Peyer's patch (tissue), 4 donors: ENCODE measurements around the gene CSNK2B. TPM values are rescaled to one million over a fixed set of nuclear protein-coding genes. Genes with fewer than 3 reads are reported as not detected.

Experiments
- DNase-seq, 3 donors: peaks; one replicate each; pipeline ENCODE4 v3.0.0-alpha.2; 2017 to 2019
- H3K27ac ChIP-seq, 4 donors: fragments of 200-600 bp; sonication (generic); one replicate each; pipeline ENCODE4 v1.5.1; 2016 to 2019
- H3K27me3 ChIP-seq, 2 donors: fragments of 200-600 bp; sonication (generic); one replicate each; pipeline ENCODE4 v1.5.1; 2019
- H3K36me3 ChIP-seq, 3 donors: fragments of 200-600 bp; sonication (generic); one replicate each; pipeline ENCODE4 v1.5.1; 2016 to 2019
- H3K4me1 ChIP-seq, 4 donors: fragments of 200-600 bp; sonication (generic); one replicate each; pipeline ENCODE4 v1.5.1; 2016 to 2019
- H3K4me3 ChIP-seq, 4 donors: fragments of 200-600 bp; sonication (generic); 1 replicate in 3 of 4; 2 replicates in 1 of 4; pipeline ENCODE4 v1.5.1; 2016 to 2019; ENCODE audit warnings: mild to moderate bottlenecking in 1 of 4
- H3K9me3 ChIP-seq, 4 donors: fragments of 200-600 bp; sonication (generic); one replicate each; pipeline ENCODE4 v1.5.1; 2016 to 2019; ENCODE audit warnings: mild to moderate bottlenecking in 1 of 4
- POLR2A ChIP-seq, 2 donors: fragments of 450-650 bp; IDR thresholded peaks; one replicate each; pipeline ENCODE4 v1.5.1; 2017; ENCODE audit warnings: antibody characterized with exemption in 2 of 2, mild to moderate bottlenecking in 2 of 2, moderate library complexity in 2 of 2
- total RNA-seq, 4 donors: library from RNA; depleted of rRNA; stranded (reverse); fragments of >200 nt; gene quantifications; one replicate each; pipeline ENCODE4 v1.1.0, GENCODE V29; 2016
- TF ChIP-seq, protein P1 (sequence below), 6 experiments: fragments of 450-650 bp in 4 of 6; fragments of 200-600 bp in 2 of 6; sonication (generic) in 1 of 6; IDR thresholded peaks; one replicate each; pipeline ENCODE4 v1.5.1; 2017 to 2019; ENCODE audit warnings: antibody characterized with exemption in 6 of 6, mild to moderate bottlenecking in 3 of 6, moderate library complexity in 1 of 6

The CSNK2B gene
- total RNA-seq, 4 donors from 2014 or later = 209 to 243 (median 227) TPM

DNA sequence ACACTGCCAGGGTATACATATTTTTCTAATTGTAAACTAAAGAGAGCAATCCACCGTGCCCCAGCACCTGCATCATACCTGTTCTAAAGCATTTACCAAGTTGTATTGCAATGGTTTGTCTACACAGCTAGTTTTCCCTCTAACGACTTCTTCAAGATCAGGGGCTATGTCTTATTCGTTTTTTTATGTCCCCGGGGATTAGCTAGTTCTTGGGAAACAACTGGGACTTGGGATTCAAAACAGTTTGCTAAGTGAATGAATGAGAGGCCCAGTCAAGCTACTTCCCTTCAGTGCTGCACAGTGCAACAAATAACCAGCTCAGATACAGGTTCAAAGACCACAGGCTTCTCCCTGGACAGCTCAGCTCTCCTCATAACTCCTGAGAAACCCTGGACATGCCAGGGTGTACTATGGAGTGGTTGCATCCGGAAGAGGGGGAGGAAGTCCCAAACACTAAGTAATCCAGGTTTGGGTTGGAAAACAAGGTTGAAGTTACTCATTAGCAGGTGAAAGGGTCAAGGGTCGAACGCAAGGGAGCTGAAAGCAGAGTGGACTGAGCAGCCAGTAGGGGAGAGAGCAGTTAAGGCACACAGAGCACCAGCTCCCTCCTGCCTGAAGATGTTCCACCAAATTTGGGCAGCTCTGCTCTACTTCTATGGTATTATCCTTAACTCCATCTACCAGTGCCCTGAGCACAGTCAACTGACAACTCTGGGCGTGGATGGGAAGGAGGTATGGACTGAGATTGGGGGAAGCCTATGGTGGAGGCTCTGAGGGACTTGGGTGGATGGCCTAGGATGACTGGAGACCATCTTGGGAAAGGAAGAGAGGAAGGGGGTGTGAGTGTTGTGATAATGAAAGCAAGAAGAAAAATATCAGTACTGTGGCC lies 10.3 kb upstream of the CSNK2B start, which contains the start of gene APOM:
APOM (plus strand) TSS at position 546 of the 889 bp plus-strand sequence; CDS start at position 619, 73 bp downstream.
- Histone ChIP-seq H3K27ac (peak within 1 kb of the TSS in 1 of 4 donors; percentile 45), H3K4me3 (peak within 1 kb of the TSS in 1 of 4 donors; percentile 15), H3K36me3 (peaks cover 0 to 18% (median 0%) of the 10 kb centered on the region in 3 donors), H3K27me3 (no peaks in the 10 kb centered on the region), H3K9me3 (no peaks in the 10 kb centered on the region), H3K4me1 (peaks cover 7 to 64% (median 21%) of the 10 kb centered on the region in 4 donors)
- no peak for TF ChIP-seq POLR2A (IDR thresholded peaks at IDR 0.05)
- TF ChIP-seq, protein P1, sequence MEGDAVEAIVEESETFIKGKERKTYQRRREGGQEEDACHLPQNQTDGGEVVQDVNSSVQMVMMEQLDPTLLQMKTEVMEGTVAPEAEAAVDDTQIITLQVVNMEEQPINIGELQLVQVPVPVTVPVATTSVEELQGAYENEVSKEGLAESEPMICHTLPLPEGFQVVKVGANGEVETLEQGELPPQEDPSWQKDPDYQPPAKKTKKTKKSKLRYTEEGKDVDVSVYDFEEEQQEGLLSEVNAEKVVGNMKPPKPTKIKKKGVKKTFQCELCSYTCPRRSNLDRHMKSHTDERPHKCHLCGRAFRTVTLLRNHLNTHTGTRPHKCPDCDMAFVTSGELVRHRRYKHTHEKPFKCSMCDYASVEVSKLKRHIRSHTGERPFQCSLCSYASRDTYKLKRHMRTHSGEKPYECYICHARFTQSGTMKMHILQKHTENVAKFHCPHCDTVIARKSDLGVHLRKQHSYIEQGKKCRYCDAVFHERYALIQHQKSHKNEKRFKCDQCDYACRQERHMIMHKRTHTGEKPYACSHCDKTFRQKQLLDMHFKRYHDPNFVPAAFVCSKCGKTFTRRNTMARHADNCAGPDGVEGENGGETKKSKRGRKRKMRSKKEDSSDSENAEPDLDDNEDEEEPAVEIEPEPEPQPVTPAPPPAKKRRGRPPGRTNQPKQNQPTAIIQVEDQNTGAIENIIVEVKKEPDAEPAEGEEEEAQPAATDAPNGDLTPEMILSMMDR (IDR thresholded peaks at IDR 0.05) = peak in 1 of 6 experiments; percentile 3
- no peak for DNase-seq

DNA sequence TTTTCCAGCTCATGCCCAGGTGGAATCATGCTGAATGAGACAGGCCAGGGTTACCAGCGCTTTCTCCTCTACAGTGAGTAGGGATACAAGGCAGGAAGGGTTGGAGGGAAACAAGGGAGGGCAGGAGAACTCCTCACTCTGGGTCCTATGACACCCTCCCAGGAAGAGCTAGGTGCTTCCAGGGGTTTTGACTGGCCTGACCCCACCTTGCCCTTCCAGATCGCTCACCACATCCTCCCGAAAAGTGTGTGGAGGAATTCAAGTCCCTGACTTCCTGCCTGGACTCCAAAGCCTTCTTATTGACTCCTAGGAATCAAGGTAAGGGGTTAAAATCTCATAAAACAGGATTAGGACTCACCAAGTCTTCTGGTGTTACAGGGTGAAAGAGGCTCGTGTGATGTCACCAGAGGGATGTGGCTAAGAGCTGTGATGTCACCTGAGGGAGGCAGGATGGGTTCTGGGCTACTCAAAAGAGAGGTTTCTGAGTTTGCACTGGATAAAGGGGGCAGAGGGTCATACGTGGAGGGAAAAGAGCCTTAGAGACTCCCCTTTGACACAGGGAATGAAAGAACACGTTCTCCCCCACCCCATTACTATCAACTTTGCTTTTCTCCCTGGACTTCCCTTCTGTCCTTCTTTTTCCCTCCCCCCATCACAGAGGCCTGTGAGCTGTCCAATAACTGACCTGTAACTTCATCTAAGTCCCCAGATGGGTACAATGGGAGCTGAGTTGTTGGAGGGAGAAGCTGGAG lies 8.3 kb upstream of the CSNK2B start:
- no peaks in the 10 kb centered on the region for H3K9me3 ChIP-seq
- H3K4me1 ChIP-seq = peaks cover 7 to 70% (median 14%) of the 10 kb centered on the region in 4 donors
- no peak overlapping the region for H3K27ac ChIP-seq

DNA sequence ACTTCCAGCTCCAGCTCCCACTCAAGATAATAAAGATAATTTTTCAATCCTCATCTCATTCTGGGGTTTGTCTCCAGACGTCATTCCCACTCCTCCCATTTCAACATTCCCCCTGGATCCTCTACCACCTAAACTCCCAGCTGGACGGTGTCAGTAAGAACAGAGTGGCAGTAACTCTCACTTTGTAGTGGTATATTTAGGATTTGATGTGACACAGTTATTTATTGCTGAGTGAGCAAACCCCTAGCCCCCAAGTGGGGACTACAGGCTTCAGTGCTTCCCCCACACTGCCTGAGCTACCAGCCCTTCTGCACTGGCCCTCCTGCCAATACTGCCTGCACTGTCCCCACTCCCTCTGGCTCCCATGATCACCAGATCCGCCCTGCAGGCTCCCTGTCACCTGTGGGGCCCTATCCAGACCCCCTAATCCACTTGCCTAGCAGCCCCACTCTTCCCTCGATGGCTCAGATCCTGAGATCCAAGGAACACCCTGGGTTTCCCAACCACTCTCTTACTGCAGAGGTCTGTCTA lies 7.7 kb upstream of the CSNK2B start:
- peak overlapping the region in 1 of 4 donors; percentile 5 for H3K4me3 ChIP-seq

More for the DNA sequence above, 8.3 kb upstream of the CSNK2B start:
- Histone ChIP-seq H3K27me3 (no peaks in the 10 kb centered on the region), H3K36me3 (peaks cover 0 to 25% (median 0%) of the 10 kb centered on the region in 3 donors), H3K4me3 (no peak overlapping the region)
- DNase-seq = no peak
- no peak for TF ChIP-seq POLR2A (IDR thresholded peaks at IDR 0.05)
- TF ChIP-seq, protein P1 (IDR thresholded peaks at IDR 0.05) = no peak

DNA sequence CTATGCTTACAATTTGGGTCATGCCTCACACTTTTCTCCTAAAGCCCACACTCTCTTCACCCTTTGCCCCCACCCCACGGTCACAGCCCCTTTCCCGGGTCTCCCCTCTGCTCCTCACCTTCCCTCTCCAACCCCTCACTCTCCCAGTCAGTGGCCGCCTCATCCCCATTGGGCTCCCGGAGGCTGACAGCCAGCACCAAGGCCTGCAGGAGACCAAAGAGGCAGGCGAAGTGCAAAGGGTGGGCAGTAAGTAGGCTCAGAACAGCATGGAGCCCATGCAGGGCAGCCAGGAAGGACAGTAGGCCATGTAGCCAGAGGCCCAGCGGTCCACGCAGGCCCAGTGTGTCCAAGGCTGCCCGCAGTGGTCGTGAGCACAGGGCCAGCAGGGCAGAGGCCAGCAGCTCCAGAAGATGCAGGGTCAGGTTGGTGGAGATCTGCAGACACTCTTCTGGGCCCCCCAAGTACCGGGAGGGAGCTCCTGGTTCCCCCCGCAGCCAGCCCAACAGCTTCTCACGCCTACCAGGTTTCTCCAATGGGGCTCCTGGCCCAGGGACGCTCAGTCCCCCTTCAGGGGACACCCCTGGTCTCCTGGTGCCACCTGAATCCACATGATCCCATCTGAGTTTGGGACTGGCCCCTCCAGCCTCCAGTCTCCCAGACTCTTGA lies 6.8 kb upstream of the CSNK2B start:
- Histone ChIP-seq H3K27me3 (no peaks in the 10 kb centered on the region), H3K4me1 (peaks cover 9 to 76% (median 19%) of the 10 kb centered on the region in 4 donors), H3K36me3 (peaks cover 0 to 25% (median 0%) of the 10 kb centered on the region in 3 donors), H3K27ac (peak overlapping the region in 3 of 4 donors; percentile 81 to 90 (median 85)), H3K4me3 (peak overlapping the region; percentile 54 to 74 (median 66)), H3K9me3 (no peaks in the 10 kb centered on the region)
- TF ChIP-seq, protein P1 (IDR thresholded peaks at IDR 0.05) = no peak
- no peak for TF ChIP-seq POLR2A (IDR thresholded peaks at IDR 0.05)
- DNase-seq = no peak

More for the DNA sequence above, 7.7 kb upstream of the CSNK2B start:
- no peaks in the 10 kb centered on the region for H3K27me3 ChIP-seq
- TF ChIP-seq, protein P1 (IDR thresholded peaks at IDR 0.05) = no peak
- TF ChIP-seq POLR2A (IDR thresholded peaks at IDR 0.05) = no peak
- no peak for DNase-seq
- peaks cover 0 to 25% (median 0%) of the 10 kb centered on the region in 3 donors for H3K36me3 ChIP-seq
- no peaks in the 10 kb centered on the region for H3K9me3 ChIP-seq
- H3K4me1 ChIP-seq = peaks cover 7 to 76% (median 14%) of the 10 kb centered on the region in 4 donors
- H3K27ac ChIP-seq = no peak overlapping the region
